GM18870 (cell line): ENCODE results near the gene EFR3B.
"Not testable (repeated sequence)": the region's sequence is repeated elsewhere in the genome, so short reads cannot be mapped to it uniquely, and the experiment has no call there.

ENCODE experiments used
- ATAC-seq: cut with Tn5 transposase; IDR thresholded peaks from one replicate; pipeline ENCODE4 v1.9.1; 2021; ENCODE audit warnings: moderate library complexity; ENCODE audit not compliant: unreplicated experiment

EFR3B gene

GRCh38 chr2:25104736-25105135, 62.9 kb downstream of the EFR3B start:
- no peak for ATAC-seq

DNA sequence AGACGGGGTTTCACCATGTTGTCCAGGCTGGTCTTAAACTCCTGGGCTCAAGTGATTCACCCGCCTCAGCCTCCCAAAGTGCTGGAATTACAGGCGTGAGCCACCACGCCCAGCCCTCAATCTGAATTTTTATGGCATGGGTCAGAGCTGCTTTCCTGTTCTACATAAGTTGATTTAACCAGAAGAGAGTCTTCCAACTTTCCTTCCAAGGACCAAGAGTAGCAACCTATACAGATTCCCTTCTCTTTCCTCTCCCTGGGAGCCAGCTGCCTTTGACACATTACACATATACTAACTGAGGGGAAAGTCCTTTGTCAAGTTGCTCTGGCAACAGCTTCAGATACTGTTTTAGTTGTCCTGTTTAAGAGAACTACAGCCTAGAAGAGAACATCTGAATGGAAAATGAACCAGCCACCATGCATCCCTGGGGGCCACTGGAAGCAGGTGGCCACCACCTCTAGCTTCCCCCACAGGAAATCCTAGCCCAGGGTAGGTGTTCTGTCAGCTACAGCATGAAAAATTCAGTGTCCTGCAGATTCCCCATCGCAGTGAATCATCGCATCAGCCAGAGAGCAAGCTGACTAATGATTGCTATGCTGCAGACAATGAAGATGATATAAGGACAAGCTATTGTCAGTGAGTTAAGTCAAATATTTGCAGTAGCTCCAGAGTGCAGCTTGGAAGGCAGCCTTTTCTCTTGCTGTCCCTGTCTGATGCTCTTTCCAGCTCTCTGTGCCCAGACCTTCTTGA, 63.6 kb downstream of the EFR3B start:
- no peak for ATAC-seq

DNA sequence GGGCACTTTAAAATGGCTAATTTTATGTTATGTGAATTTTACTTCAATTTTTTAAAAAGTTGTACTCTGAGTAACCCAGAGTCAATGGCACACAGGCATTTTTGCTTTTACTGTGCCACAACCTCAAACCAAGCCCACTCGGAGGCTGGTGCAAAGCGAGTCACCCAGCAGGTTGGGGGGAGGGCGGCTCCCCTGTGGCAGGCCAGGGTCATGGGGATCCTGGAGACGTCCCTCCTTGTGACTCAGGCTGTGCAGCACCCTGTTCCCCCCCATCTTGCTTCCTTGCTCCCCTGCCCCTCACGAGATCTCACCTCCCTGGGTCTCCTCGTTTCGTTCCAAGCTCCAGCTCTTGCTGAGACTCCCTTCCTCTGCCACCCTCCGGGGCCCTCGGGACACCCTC, 67.9 kb downstream of the EFR3B start:
- no peak for ATAC-seq

DNA sequence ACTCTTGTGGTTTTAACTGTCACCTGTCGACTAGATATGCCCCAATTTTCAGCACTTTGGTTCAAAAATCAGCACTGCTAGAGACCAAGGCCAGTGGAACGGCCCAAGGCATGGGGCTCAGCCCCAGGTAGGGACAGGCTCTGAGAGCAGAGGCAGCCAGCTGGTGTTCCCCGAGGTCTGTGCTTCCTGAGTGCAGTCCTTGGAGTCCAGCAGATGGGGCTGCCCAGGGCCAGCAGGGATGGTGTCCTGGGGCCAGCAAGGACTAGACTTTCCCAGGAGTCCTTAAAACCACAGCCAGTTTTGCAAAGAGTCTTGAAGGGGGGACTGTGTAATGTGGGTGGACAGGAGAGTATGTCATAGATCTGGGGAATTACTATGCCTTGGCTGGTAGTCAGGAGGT, 70.2 kb downstream of the EFR3B start:
- ATAC-seq = no peak

GRCh38 chr2:25115249-25115883, 73.5 kb downstream of the EFR3B start:
- ATAC-seq = no peak

DNA sequence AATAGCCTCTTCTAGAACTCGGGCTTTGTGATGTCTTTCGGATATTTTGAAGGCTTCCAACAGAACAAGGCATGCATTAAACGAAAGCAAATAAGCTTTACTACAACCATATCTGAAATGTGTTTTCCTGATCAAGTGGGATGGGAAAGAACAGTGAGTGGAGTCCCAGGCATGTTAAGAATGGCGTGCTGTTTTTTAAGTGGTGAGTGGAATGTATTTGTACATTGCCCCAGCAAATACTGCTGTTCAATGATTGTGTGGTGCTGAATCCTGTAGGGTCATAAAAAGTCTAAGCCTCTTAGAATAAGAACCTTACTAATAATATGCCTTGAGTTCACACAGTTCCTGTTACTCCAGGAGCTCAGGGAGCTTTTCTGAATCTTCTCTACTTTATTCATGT, 74.0 kb downstream of the EFR3B start:
- ATAC-seq = no peak

- no peak for ATAC-seq
These were observed 75.1 kb downstream of the EFR3B start for GRCh38 chr2:25116956-25117355.

- ATAC-seq = no peak
These were observed 77.4 kb downstream of the EFR3B start for GRCh38 chr2:25119263-25119662.

- ATAC-seq = no peak
These were observed 80.5 kb downstream of the EFR3B start for GRCh38 chr2:25122367-25122766.

DNA sequence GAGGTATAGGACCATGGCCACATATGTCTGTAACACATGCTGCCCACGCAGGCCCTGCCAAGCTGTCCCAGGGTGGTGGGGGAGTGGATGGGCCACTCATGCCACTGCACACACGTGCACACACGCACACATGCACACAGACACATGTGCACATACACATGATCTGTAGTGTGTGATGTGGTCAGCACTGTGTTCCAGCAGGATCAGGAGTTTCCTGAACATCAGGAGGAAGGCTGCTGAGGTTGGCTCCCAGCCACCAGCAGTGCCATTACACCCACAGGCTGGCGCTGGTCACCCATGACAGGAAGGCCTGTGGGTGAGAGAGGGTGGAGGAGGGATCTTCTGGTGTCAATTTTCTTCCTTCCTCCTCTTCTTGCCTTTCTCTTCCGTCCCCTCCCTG, 81.8 kb downstream of the EFR3B start:
- ATAC-seq = no peak

DNA sequence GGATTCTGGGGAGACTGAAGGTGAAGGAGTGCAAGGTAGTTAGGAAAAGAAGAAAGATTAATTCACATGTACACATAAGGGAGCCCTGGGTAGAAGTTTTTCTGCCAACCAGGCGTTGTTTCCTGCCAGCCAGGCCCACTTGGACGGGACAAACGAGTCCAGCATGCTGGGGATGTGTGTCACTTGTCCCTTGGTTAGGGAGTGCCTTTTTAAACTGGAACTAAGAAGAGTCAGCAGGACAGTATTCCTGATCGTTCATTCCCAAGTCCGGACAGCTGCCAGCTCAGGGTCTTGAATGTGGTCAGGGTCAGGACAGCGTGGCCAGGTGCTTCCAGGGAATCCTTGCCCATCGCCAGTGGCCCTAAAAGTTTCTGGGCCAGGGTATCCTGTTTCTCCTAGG, 83.3 kb downstream of the EFR3B start:
- ATAC-seq = no peak

DNA sequence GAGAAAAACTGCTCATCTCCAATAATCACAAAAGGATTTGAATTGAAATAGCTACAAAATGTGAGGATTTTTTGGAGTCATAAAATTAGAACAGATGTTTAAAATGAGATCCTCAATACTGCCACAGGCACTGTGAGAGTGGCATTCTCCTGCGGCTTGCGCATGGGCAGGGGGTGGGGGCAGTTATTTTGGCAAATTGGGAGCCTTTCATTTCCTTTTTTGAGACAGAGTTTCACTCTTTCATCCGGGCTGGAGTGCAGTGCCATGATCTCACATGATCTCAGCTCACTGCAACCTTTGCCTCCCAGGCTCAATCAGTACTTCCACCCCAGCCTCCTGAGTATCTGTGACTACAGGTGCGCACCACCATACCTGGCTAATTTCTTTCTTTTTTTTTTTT, 84.1 kb downstream of the EFR3B start:
- ATAC-seq = no peak

GRCh38 chr2:25127071-25127470, 85.2 kb downstream of the EFR3B start:
- not testable (repeated sequence) for ATAC-seq

DNA sequence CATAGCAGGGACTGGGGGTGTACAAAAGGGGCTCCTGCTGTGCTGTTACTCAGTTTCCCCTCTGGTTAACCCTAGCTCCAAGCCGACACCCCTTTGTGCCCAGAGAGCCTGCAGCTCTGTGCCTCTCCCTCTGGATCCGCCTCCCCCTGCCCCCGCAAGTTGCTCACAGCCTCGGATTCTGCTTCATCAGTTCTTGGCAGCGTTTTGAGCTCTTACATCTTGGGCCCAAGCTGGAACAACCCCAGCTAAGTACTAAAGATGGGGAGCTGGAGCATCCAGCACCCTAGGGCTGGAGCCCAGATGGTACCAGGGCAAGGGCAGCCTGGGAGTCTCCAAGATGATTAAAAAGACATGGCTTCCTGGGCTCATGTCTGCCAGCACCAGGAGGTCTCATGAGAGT, 85.8 kb downstream of the EFR3B start:
- no peak for ATAC-seq

DNA sequence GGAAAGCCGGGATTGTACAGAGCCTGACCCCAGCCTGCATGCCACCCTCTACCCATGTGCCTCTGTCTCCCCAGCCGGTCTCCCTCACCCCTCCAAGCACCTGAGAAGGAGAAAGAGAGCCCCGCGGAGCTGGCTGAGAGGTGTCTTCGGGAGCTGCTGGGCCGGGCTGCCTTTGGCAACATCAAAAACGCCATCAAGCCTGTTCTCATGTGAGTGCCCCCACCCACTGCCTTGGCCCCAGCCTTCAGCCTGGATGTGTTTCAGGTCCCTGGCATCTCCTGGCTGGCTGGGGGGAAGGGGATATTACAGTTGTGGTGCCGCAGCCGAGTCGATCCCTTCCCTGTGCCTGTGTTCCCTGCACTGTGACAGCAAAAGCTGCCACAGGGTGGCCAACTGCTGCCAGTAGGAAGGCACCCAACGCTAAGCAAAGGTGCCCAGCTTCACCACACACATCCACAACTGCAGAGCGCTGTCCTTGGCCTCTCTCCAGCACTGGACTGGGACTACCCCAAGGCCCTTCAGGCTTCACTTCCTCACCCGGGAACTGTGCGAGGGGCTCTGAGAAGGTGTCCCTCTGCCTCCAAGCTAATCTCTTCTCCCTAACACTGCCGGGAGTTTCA, 88.1 kb downstream of the EFR3B start:
- ATAC-seq = no peak

- ATAC-seq = no peak
These were observed 89.3 kb downstream of the EFR3B start for GRCh38 chr2:25131253-25131566.

DNA sequence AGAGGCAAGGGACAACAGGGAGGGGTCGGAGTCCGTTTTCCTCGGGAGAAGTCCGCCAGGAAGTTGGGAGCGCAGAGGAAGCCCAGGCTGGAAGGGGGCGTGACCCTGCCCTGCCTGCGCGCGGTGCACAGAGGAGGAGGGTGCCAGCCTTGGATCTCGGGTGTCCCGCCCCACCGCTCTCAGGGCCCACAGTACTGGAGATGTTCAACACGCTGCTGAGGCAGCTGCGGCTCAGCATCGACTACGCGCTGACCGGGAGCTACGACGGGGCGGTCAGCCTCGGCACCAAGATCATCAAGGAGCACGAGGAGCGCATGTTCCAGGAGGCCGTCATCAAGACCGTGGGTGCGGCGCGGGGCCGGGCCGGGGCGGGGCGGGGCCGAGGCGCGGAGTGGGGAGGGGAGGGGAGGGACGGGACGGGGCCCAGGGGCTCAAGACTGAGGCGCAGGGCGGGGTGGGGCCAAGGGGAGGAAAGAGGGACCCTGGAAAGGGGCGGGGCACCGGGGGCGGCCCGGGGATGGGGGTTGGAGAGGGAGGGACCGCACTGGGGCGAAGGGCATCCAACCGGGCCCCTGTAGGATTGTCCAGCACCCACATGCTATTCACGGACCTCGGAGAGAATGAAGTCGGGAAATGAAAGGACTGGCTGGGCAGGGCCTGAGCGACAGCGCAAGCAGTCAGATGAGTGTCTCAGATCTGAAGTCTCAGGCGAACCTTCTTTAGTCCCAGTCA, 89.9 kb downstream of the EFR3B start:
- ATAC-seq = no peak

DNA sequence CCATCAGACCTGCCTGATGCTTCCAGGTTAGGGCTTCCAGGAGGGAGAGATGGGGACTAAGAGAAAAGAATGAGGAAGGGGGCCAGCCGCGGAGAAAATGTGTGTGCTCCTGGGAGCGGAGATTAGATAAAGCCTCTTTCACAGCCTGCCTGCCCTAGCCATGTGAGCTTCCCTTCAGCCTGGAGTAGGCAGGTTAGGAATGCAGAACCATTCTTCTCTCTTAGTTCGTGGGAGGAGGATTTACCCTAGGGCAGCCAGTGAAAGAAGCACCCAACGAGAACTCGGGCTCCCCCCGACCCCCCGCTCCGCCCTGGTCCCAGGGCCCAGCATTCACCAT, 90.4 kb downstream of the EFR3B start:
- ATAC-seq = no peak

GRCh38 chr2:25132693-25133092, 90.8 kb downstream of the EFR3B start:
- ATAC-seq = no peak

- ATAC-seq = not testable (repeated sequence)
These were observed 98.7 kb downstream of the EFR3B start for GRCh38 chr2:25140535-25140934.

DNA sequence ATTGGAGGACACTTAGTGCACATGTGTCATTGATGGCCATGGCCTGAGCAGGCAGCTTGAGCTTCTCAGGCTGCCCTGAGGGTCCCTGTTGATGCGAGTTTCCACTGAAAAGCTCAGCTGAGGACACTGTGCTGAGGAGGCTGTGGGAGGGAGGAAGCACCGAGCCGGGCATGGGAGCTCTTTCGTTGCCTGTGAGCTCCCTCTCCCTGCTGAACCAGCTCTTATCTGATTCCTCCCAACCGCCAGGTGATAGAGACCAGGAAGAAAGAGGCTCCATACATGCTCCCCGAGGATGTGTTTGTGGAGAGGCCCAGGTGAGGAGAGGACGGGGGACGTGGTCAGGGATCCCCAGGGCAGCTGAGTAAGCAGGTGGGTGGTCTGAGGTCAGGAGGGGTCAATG, 99.2 kb downstream of the EFR3B start:
- ATAC-seq = no peak

GRCh38 chr2:25145803-25146202, 103.9 kb downstream of the EFR3B start:
- ATAC-seq = no peak
